ENCODE measurements around the gene NME1.
"Not testable (repeated sequence)": the region's sequence is repeated elsewhere in the genome, so short reads cannot be mapped to it uniquely, and the experiment has no call there.

The NME1 gene

GRCh38 chr17:51153210-51154072 lies at the start of gene NME1:
Gene NME1 (plus strand): TSS chr17:51153559. CDS start chr17:51155655, 2,096 bp downstream.
- in situ Hi-C loops (cut with MboI; ENCODE audit: low sequenced_read_pairs): no loop called here

DNA sequence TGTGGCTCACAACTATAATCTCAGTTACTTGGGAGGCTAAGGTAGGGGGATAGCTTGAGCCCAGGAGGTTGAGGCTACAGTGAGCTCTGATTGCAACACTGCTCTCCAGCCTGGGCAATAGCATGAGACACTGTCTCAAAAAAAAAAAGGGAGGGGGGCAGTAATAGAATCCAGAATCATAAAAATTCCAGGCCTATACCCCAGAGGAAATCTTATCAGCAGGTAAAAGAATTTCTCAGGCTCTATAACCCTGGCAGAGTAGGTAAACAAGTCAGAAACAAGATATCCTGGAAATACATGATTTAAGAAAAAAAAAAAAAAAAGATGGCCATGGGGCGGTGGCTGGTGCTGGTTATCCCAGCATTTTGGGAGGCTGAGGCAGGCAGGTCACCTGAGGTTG lies 45.6 kb upstream of the NME1 start:
- in situ Hi-C loops (cut with MboI; ENCODE audit: low sequenced_read_pairs): no loop called here

GRCh38 chr17:51112303-51113222 lies 40.8 kb upstream of the NME1 start:
- in situ Hi-C loops (cut with MboI; ENCODE audit: low sequenced_read_pairs): not testable (repeated sequence)

DNA sequence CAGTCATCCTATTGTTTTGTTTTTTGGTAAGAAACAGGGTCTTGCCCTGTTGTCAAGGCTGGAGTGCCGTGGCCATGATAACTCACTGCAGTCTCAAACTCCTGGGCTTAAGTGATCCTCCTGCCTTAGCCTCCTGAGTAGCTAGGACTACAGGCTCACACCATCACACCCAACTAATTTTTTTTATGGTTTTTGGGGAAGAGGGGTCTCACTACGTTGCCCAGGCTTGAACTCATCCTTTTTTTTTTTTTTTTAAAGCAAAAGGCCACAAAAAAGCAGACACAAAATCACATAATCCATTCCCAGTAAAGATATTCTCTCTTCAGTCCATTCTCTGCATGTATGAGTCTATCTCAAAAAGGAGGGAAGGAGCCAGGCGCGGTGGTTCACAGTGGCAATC lies 38.2 kb upstream of the NME1 start:
- in situ Hi-C loops (cut with MboI; ENCODE audit: low sequenced_read_pairs): no loop called here

DNA sequence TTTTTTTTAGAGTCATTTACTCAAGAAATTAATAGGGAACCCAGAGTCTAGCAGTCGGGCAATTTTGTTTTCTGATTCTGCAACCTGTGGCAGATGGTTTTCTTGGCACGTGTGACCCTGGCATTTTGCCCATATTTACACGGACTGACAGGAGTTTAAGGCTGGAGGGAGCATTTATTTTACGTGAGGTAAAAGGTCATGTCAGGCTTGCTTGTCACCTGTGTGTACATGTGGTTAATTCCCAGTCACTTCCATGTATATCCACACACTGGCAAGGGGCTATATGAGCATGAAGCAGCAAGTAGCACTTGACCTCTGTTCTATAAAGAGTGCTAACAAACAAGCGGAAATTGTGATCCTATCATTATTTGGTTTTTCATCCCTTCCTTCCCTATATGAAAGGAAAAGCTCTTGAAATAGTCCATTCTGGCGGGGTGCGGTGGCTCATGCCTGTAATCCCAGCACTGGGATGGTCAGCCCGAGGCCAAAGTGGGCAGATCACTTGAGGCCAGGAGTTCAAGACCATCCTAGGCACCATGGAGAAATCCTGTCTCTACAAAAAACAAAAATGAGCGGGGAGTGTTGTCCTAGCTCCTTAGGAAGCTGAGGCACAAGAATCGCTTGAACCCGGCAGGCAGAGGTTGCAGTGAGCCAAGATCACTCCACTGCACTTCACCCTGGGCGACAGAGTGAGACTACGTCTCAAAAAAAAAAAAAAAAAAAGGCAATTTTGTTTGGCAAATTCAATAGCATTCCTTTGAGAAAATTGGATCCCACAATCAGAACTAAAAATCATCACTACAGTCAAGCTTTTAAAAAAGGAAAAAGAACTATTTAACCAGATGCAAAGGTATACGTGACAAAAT lies 34.8 kb upstream of the NME1 start:
- in situ Hi-C loops (cut with MboI; ENCODE audit: low sequenced_read_pairs): no loop called here

- in situ Hi-C loops (cut with MboI; ENCODE audit: low sequenced_read_pairs): no loop called here
These were observed 33.7 kb upstream of the NME1 start for GRCh38 chr17:51119415-51120356.

- in situ Hi-C loops (cut with MboI; ENCODE audit: low sequenced_read_pairs): no loop called here
These were observed 33.0 kb upstream of the NME1 start for GRCh38 chr17:51120357-51120738.

DNA sequence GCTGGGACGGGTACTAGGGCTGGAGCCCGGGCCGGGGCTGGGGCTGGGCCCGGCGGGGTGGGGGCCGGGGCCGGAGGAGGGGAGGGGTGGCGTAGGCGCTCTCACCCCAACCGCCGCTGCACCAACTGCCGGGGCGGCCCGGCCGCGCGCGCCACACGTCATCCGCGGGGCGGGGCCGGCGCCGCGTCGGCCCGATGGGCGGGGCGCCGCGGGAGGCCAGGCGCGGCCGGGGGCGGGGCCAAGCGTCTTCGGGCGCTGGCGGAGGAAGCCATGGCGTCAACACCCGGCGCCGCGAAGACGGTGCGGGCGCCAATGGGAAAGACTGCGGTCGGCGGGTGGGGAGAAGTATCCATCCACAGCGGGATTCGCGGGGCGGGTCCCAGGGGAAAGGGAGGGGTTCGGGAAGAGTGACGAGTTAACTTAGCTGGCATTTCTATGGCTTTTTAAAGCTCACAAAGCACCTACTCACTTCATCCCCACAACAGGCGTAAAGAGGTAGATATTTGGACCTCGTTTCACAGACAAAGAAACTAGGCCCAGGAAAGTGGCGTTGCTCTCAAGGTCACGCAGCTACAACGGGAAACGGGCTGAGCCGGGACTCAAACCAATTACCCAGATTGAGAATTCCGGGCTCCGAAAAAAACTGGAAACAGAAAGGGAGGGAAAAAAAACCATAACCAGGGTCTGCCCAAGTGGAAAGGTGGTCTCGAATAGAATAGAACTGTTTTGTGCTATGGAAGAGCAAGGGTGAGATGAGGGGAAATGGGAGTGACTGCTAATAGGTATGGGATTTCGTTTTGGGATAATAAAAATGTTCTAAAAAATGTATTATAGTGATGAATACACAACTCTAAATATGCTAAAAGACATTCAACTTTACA lies 32.4 kb upstream of the NME1 start, which contains the start of gene SPAG9:
Gene SPAG9 (minus strand): TSS at position 130 of the 881 bp plus-strand sequence. CDS start 212 bp downstream, outside the sequence.
- in situ Hi-C loops (cut with MboI; ENCODE audit: low sequenced_read_pairs): no loop called here

- in situ Hi-C loops (cut with MboI; ENCODE audit: low sequenced_read_pairs): no loop called here
These were observed 31.5 kb upstream of the NME1 start for GRCh38 chr17:51121620-51122472.

DNA sequence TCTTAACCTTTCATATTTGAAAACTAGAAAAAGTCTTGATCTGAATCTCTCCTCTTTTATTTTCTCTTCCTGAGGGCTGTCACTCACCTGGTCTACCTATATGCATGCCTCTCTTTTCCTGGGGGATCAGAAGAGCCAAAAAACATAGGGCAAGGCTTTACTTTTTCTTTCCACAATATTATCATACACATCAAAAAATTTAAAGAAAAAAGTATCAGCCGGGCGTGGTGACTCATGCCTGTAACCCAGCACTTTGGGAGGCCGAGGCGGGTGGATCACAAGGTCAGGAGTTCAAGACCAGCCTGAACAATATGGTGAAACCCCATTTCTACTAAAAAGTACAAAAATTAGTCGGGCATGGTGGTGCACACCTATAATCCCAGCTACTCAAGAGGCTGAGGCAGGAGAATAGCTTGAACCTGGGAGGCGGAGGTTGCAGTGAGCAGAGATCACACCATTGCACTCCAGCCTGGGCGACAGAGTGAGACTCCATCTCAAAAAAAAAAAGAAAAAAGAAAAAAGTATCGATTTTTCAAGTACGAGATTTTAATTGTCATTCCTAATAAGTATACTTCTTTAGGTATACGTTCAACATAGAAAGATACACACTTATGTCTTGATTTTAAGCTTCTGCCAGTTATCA lies 30.8 kb upstream of the NME1 start:
- in situ Hi-C loops (cut with MboI; ENCODE audit: low sequenced_read_pairs): not testable (repeated sequence)

- in situ Hi-C loops (cut with MboI; ENCODE audit: low sequenced_read_pairs): no loop called here
These were observed 28.5 kb upstream of the NME1 start for GRCh38 chr17:51124640-51125503.

GRCh38 chr17:51128076-51128475 lies 25.3 kb upstream of the NME1 start:
- in situ Hi-C loops (cut with MboI; ENCODE audit: low sequenced_read_pairs): no loop called here

DNA sequence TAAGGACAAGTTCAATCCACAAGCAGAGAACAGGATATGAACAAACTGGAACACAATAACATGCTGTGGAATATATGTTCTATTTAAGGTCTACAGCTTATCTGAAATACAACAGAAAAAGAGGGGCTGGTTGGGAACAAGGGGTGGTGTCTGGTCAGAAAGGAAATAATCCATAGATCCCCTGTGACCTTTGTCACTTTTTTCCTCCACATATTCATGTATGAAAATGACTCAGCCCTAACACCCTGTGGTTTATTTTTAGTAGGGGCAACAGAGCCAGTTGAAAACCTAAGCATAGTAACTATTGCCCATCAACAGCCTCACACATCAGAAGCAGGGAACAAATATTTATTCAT lies 20.4 kb upstream of the NME1 start:
- in situ Hi-C loops (cut with MboI; ENCODE audit: low sequenced_read_pairs): no loop called here

DNA sequence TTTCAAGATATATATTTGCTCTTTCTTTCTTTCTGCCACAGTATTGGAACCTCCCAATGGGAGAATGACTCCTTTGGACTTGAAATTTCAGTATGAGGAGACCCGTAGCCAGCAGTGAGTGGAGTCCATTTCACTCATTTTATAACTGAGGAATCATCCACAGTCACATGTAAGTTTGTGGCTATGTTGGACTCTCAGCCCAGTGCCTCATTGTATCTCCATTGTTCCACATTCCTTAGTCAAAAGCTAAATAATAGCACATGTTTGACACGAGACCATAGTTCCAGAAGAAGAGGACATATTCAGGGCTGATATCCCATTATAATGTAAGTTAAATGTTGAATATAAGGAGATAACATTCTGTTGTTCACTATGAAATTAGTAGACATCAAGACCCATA lies 20.0 kb upstream of the NME1 start:
- in situ Hi-C loops (cut with MboI; ENCODE audit: low sequenced_read_pairs): no loop called here

DNA sequence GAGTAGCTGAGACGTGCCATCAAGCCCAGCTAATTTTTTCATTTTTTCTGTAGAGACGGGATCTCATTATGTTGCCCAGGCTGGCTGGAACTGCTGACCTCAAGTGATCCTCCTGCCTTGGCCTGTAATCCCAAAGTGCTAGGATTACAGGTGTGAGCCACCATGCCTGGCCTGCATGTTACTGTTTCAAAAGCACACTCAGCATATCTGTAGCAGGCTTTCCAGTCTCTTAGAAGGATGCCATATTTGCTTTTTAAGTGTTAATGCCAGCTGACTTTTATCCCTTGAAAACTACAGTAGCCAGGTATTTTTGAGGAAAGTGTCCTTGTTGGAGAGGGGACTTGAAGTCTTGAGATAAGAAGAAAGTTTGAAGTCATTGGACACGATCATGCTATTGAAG lies 17.4 kb upstream of the NME1 start:
- in situ Hi-C loops (cut with MboI; ENCODE audit: low sequenced_read_pairs): no loop called here

- in situ Hi-C loops (cut with MboI; ENCODE audit: low sequenced_read_pairs): no loop called here
These were observed 10.8 kb upstream of the NME1 start for GRCh38 chr17:51142597-51142996.
